Prostate gland (tissue), 2 donors: ENCODE results near the gene KDM4B.
A peak's percentile ranks its signal among the peaks of the same experiment; 100 is the strongest.

ENCODE experiments used
- CTCF ChIP-seq, 4 experiments: fragments of 200-600 bp in 2 of 4; fragments of 450-650 bp in 2 of 4; sonication (generic) in 2 of 4; IDR thresholded peaks; 1 replicate in 3 of 4; 2 replicates in 1 of 4; pipeline ENCODE4 v1.5.1; 2016 to 2019; ENCODE audit warnings: antibody characterized with exemption in 4 of 4, mild to moderate bottlenecking in 2 of 4, moderate library complexity in 2 of 4
- POLR2A ChIP-seq: fragments of 450-650 bp; IDR thresholded peaks from one replicate; pipeline ENCODE4 v1.6.1; 2016; ENCODE audit warnings: antibody characterized with exemption, mild to moderate bottlenecking

- TF ChIP-seq POLR2A (no peak), CTCF (IDR thresholded peaks at IDR 0.05) (peak; percentile 90 to 97 (median 94))
Observed at GRCh38 chr19:5031231-5032100, 62.6 kb downstream of the KDM4B start.
